Pancreas (tissue), 10 donors: ENCODE results near the gene ARFGAP1. TPM values are rescaled to one million over a fixed set of nuclear protein-coding genes. Genes with fewer than 3 reads are reported as not detected.
A peak's percentile ranks its signal among the peaks of the same experiment; 100 is the strongest.

Source experiments
- ATAC-seq, 4 donors: fragments of 200-7000 bp; cut with Tn5 transposase; one replicate each; pipeline versions ENCODE4 v1.8.0 to v1.9.1; 2020; ENCODE audit warnings: mild to moderate bottlenecking in 4 of 4, moderate library complexity in 4 of 4
- DNase-seq, 6 donors: peaks; one replicate each; pipeline ENCODE4 v3.0.0-alpha.2; 2020
- FAIRE-seq: peaks from 2 replicates; lab custom pipeline; 2012; peaks lifted over from hg19 to GRCh38; lab: Jason Lieb, UNC
- H3K27ac ChIP-seq, 4 donors: fragments of 200-600 bp; sonication (generic); 1 replicate in 3 of 4; 2 replicates in 1 of 4; pipeline versions ENCODE4 v1.5.0 to v1.8.0; 2020
- H3K27me3 ChIP-seq, 4 donors: fragments of 200-600 bp; one replicate each; pipeline ENCODE4 v1.8.0; 2021
- H3K36me3 ChIP-seq, 3 donors: fragments of 200-600 bp; sonication (generic) in 1 of 3; one replicate each; pipeline versions ENCODE4 v1.5.0 to v1.8.0; 2020 to 2021
- H3K4me1 ChIP-seq, 3 donors: fragments of 200-600 bp; one replicate each; pipeline ENCODE4 v1.8.0; 2021
- H3K4me3 ChIP-seq, 4 donors: fragments of 200-600 bp; sonication (generic) in 2 of 4; one replicate each; pipeline versions ENCODE4 v1.5.0 to v1.8.0; 2020 to 2021
- H3K9me3 ChIP-seq, 4 donors: fragments of 200-600 bp; one replicate each; pipeline ENCODE4 v1.8.0; 2021
- CTCF ChIP-seq, 4 donors: fragments of 200-600 bp; sonication (generic) in 3 of 4; IDR thresholded peaks; one replicate each; pipeline versions ENCODE4 v1.5.0 to v1.8.0; 2021; ENCODE audit warnings: antibody characterized with exemption in 4 of 4
- WGBS, 2 donors: extraction: QIAGEN DNeasy Blood & Tissue Kit; methylation state at CpG; one replicate each; pipeline ENCODE4 v1.1.7; 2013; 5-methylcytosine and 5-hydroxymethylcytosine counted together
- intact Hi-C, 3 donors: fragments of 100-400 bp; cut with DNase I; formaldehyde crosslinking; loops; one replicate each; pipeline versions ENCODE4 v1.11.1 to v1.14.2; 2022
- polyA plus RNA-seq, 2 donors: library from polyadenylated mRNA; stranded (reverse); fragments of 200-250 nt; gene quantifications; one replicate each; pipeline ENCODE4 v1.2.3, GENCODE V29; 2013
- total RNA-seq, 6 donors: library from RNA; stranded (reverse); fragmentation: NEBNext Ultra II Directional in 4 of 6; extraction: Animal tissue kit (Norgen Biotek cat#: 25700) in 4 of 6; gene quantifications; one replicate each; pipeline versions ENCODE4 v1.2.1 to v1.2.4, GENCODE V29; 2021 to 2023
- donor health status: healthy with polysubstance abuse.
- donor health status: DM: no; HTN: no; CAD: no; lungs with moderate emphysema.
- donor health status: DM: no; HTN: no; CAD: no.
- donor health status: control.
- donor health status: control.
- donor health status: Bipolar disorder and iron deficiency.
- donor health status: DM: yes; HTN: yes; CAD: no.
- donor health status: DM: no; HTN: no; CAD: no.
- donor health status: DM: no; HTN: no; CAD: no.
- donor health status: DM: yes; HTN: yes; CAD: no.

The ARFGAP1 gene
- total and polyA plus RNA-seq, 8 donors, result 34.0 to 251 (median 53.3) TPM

GRCh38 chr20:63313349-63314014, 40.9 kb downstream of the ARFGAP1 start:
- Histone ChIP-seq H3K27ac (no peak overlapping the region), H3K4me3 (no peak overlapping the region), H3K27me3 (peaks cover 0 to 9% (median 2%) of the 10 kb centered on the region in 4 donors), H3K4me1 (no peaks in the 10 kb centered on the region), H3K36me3 (no peaks in the 10 kb centered on the region), H3K9me3 (no peaks in the 10 kb centered on the region)
- DNase-seq, result peak in 2 of 6 donors; percentile 23 to 55
- intact Hi-C loops, result no loop called here
- no peak for TF ChIP-seq CTCF (IDR thresholded peaks at IDR 0.05)
- no peak for FAIRE-seq
- no peak for ATAC-seq
- WGBS, 2 donors, result 52 to 62% methylated on average over 21 to 25 of the region's 25 CpGs

- no peaks in the 10 kb centered on the region for H3K9me3 ChIP-seq
- H3K4me3 ChIP-seq, result no peak overlapping the region
- intact Hi-C loops, result no loop called here
- H3K27me3 ChIP-seq, result peaks cover 0 to 4% (median 1%) of the 10 kb centered on the region in 4 donors
- FAIRE-seq (no peak), ATAC-seq (peak in 1 of 4 donors; percentile 33), DNase-seq (peak in 1 of 6 donors; percentile 15)
- 34 to 46% methylated on average over 9 of the region's 9 CpGs for whole genome bisulfite sequencing, 2 donors
- H3K36me3 ChIP-seq, result no peaks in the 10 kb centered on the region
- H3K4me1 ChIP-seq, result no peaks in the 10 kb centered on the region
- no peak for TF ChIP-seq CTCF (IDR thresholded peaks at IDR 0.05)
- no peak overlapping the region for H3K27ac ChIP-seq
Measured at GRCh38 chr20:63314015-63314471, 41.4 kb downstream of the ARFGAP1 start.

GRCh38 chr20:63314566-63315239, 42.1 kb downstream of the ARFGAP1 start:
- WGBS, 2 donors, result 52 to 66% methylated on average over 21 of the region's 21 CpGs
- no peak overlapping the region for H3K4me3 ChIP-seq
- TF ChIP-seq CTCF (IDR thresholded peaks at IDR 0.05), result no peak
- no peaks in the 10 kb centered on the region for H3K4me1 ChIP-seq
- FAIRE-seq (no peak), DNase-seq (peak in 3 of 6 donors; percentile 17 to 55 (median 46)), ATAC-seq (no peak)
- intact Hi-C loops, result no loop called here
- no peak overlapping the region for H3K27ac ChIP-seq
- no peaks in the 10 kb centered on the region for H3K9me3 ChIP-seq
- no peaks in the 10 kb centered on the region for H3K27me3 ChIP-seq
- H3K36me3 ChIP-seq, result no peaks in the 10 kb centered on the region

- H3K9me3 ChIP-seq, result no peaks in the 10 kb centered on the region
- ATAC-seq, result no peak
- intact Hi-C loops, result no loop called here
- no peak overlapping the region for H3K27ac ChIP-seq
- H3K4me3 ChIP-seq, result no peak overlapping the region
- peak in 3 of 6 donors; percentile 16 to 61 (median 47) for DNase-seq
- no peak for TF ChIP-seq CTCF (IDR thresholded peaks at IDR 0.05)
- FAIRE-seq, result no peak
- WGBS, 2 donors, result 39 to 41% methylated on average over 15 of the region's 15 CpGs
- H3K4me1 ChIP-seq, result no peaks in the 10 kb centered on the region
- no peaks in the 10 kb centered on the region for H3K27me3 ChIP-seq
- H3K36me3 ChIP-seq, result no peaks in the 10 kb centered on the region
Measured at GRCh38 chr20:63315240-63315689, 42.7 kb downstream of the ARFGAP1 start.
